Vagina (tissue), 2 donors: ENCODE data around the gene TNFRSF13B. TPM values are rescaled to one million over a fixed set of nuclear protein-coding genes. Genes with fewer than 3 reads are reported as not detected.

Experiments used
- DNase-seq, 2 donors: peaks; one replicate each; pipeline ENCODE4 v3.0.0-alpha.2; 2017; ENCODE audit errors: extremely low spot score in 2 of 2
- H3K27ac ChIP-seq: fragments of 200-600 bp; sonication (generic); one replicate; pipeline ENCODE4 v1.5.1; 2019
- H3K27me3 ChIP-seq: fragments of 200-600 bp; sonication (generic); one replicate; pipeline ENCODE4 v1.5.1; 2019
- H3K36me3 ChIP-seq, 2 donors: fragments of 200-600 bp; sonication (generic); one replicate each; pipeline ENCODE4 v1.5.1; 2017 to 2019
- H3K4me1 ChIP-seq: fragments of 200-600 bp; sonication (generic); one replicate; pipeline ENCODE4 v1.5.1; 2019
- H3K4me3 ChIP-seq, 2 donors: fragments of 200-600 bp; sonication (generic); 1 replicate in 1 of 2; 2 replicates in 1 of 2; pipeline ENCODE4 v1.5.1; 2016 to 2019
- H3K9me3 ChIP-seq: fragments of 200-600 bp; sonication (generic); one replicate; pipeline ENCODE4 v1.5.1; 2019
- CTCF ChIP-seq, 3 experiments: fragments of 450-650 bp in 2 of 3; fragments of 200-600 bp in 1 of 3; sonication (generic) in 1 of 3; IDR thresholded peaks; one replicate each; pipeline ENCODE4 v1.5.1; 2017 to 2019; ENCODE audit warnings: antibody characterized with exemption in 3 of 3, mild to moderate bottlenecking in 2 of 3, moderate library complexity in 2 of 3
- POLR2A ChIP-seq, 2 donors: fragments of 450-650 bp; IDR thresholded peaks; one replicate each; pipeline ENCODE4 v1.6.1; 2017; ENCODE audit warnings: antibody characterized with exemption in 2 of 2, mild to moderate bottlenecking in 2 of 2, moderate library complexity in 2 of 2
- POLR2AphosphoS5 ChIP-seq, 2 donors: sonication (generic); formaldehyde crosslinking; IDR thresholded peaks; one replicate each; pipeline ENCODE4 v1.9.0; 2017; ENCODE audit warnings: antibody characterized with exemption in 2 of 2, mild to moderate bottlenecking in 2 of 2, low read depth in 1 of 2; ENCODE audit not compliant: insufficient read depth in 1 of 2
- intact Hi-C: fragments of 100-400 bp; cut with DNase I; formaldehyde crosslinking; loops from one replicate; pipeline ENCODE4 v1.15.1; 2023
- total RNA-seq: library from RNA; depleted of rRNA; stranded (reverse); fragments of >200 nt; gene quantifications from one replicate; pipeline ENCODE4 v1.2.3, GENCODE V29; 2016

The TNFRSF13B gene
- total RNA-seq, 1 donor from 2014 or later, result not detected

GRCh38 chr17:16943541-16944333, 28.2 kb downstream of the TNFRSF13B start:
- intact Hi-C loops, result no loop called here
- H3K4me1 ChIP-seq, result no peaks in the 10 kb centered on the region
- peaks cover 5% of the 10 kb centered on the region for H3K9me3 ChIP-seq
- H3K36me3 ChIP-seq, result no peaks in the 10 kb centered on the region
- no peak for DNase-seq
- H3K27ac ChIP-seq, result no peak overlapping the region
- H3K27me3 ChIP-seq, result no peaks in the 10 kb centered on the region
- no peak for TF ChIP-seq CTCF (IDR thresholded peaks at IDR 0.05)
- no peak for TF ChIP-seq POLR2AphosphoS5 (IDR thresholded peaks at IDR 0.05; ENCODE audit: insufficient read depth in 1 of 2, low read depth in 1 of 2)
- TF ChIP-seq POLR2A (IDR thresholded peaks at IDR 0.05), result no peak
- H3K4me3 ChIP-seq, result no peak overlapping the region

- intact Hi-C loops, result no loop called here
- H3K9me3 ChIP-seq, result no peaks in the 10 kb centered on the region
Measured at GRCh38 chr17:16943032-16943352, 28.9 kb downstream of the TNFRSF13B start.

GRCh38 chr17:16942141-16943031, 29.5 kb downstream of the TNFRSF13B start:
- H3K36me3 ChIP-seq, result no peaks in the 10 kb centered on the region
- peak; percentile 22 to 25 for DNase-seq
- no peaks in the 10 kb centered on the region for H3K4me1 ChIP-seq
- no peaks in the 10 kb centered on the region for H3K9me3 ChIP-seq
- intact Hi-C loops, result no loop called here
- H3K4me3 ChIP-seq, result no peak overlapping the region
- H3K27ac ChIP-seq, result no peak overlapping the region
- no peaks in the 10 kb centered on the region for H3K27me3 ChIP-seq
- no peak for TF ChIP-seq POLR2A (IDR thresholded peaks at IDR 0.05)

More at GRCh38 chr17:16943032-16943352, 28.9 kb downstream of the TNFRSF13B start:
- DNase-seq, result peak in 1 of 2 donors; percentile 76
- H3K27ac ChIP-seq, result no peak overlapping the region
- no peaks in the 10 kb centered on the region for H3K27me3 ChIP-seq
- TF ChIP-seq CTCF (IDR thresholded peaks at IDR 0.05) (no peak), POLR2A (IDR thresholded peaks at IDR 0.05) (no peak), POLR2AphosphoS5 (IDR thresholded peaks at IDR 0.05; ENCODE audit: insufficient read depth in 1 of 2, low read depth in 1 of 2) (no peak)
- H3K36me3 ChIP-seq, result no peaks in the 10 kb centered on the region
- H3K4me3 ChIP-seq, result no peak overlapping the region
- no peaks in the 10 kb centered on the region for H3K4me1 ChIP-seq

- no peaks in the 10 kb centered on the region for H3K4me1 ChIP-seq
- no peaks in the 10 kb centered on the region for H3K36me3 ChIP-seq
- no peak overlapping the region for H3K4me3 ChIP-seq
- intact Hi-C loops, result no loop called here
- no peak overlapping the region for H3K27ac ChIP-seq
- no peaks in the 10 kb centered on the region for H3K9me3 ChIP-seq
- H3K27me3 ChIP-seq, result no peaks in the 10 kb centered on the region
- TF ChIP-seq POLR2A (IDR thresholded peaks at IDR 0.05) (no peak), POLR2AphosphoS5 (IDR thresholded peaks at IDR 0.05; ENCODE audit: insufficient read depth in 1 of 2, low read depth in 1 of 2) (no peak), CTCF (IDR thresholded peaks at IDR 0.05) (no peak)
- DNase-seq, result peak; percentile 6 to 52
Measured at GRCh38 chr17:16941072-16942036, 30.6 kb downstream of the TNFRSF13B start.
